HG03045 (cell line): Measurements from ENCODE around the gene PIK3C2B.
A peak's percentile ranks its signal among the peaks of the same experiment; 100 is the strongest.
"Not testable (repeated sequence)": the region's sequence is repeated elsewhere in the genome, so short reads cannot be mapped to it uniquely, and the experiment has no call there.

Experiments used
- ATAC-seq: cut with Tn5 transposase; IDR thresholded peaks from one replicate; pipeline ENCODE4 v1.9.1; 2021; ENCODE audit warnings: mild to moderate bottlenecking, moderate library complexity; ENCODE audit not compliant: unreplicated experiment

The PIK3C2B gene

DNA sequence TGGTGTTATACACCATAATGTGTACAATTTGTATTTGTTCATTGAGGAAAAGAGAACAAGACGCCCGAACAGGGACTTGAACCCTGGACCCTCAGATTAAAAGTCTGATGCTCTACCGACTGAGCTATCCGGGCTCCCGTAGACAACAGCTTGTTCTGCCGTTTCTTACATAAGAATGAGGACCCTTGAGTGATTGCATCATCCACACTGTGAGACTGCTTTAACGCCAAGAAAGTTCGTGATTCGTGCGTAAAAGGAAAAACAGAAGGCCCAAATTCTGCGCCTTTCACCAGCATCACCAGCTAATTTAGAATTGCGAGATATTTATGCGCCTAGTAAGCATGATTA is 12.3 kb upstream of the PIK3C2B start:
- peak; percentile 56 for ATAC-seq

DNA sequence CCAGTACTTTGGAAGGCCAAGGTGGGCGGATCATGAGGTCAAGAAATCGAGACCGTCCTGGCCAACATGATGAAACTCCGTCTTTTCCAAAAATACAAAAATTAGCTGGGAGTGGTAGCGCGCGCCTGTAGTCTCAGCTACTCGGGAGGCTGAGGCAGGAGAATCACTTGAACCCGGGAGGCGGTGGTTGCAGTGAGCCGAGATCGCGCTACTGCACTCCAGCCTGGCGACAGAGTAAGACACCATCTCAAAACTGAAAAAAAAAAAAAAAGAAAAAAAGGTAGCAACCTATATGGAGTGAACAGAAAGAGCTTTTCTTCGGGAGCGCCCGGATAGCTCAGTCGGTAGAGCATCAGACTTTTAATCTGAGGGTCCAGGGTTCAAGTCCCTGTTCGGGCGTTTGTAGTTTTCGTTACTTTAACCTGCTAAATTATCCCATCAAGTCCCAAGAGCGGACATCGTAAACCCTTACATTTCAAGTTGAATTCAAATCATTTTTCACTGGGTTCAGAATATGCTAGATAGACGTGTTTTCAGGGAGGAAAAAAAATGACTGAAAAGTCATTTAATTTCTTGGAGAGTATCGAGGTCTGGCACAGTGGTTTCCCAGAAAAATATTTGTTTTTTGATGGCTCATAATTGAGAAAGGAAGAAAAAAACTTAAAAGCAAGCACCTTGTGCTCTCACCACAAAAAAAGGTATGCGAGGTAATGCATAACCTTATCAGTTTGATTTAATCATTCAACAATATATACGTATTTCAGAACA is 11.8 kb upstream of the PIK3C2B start:
- ATAC-seq, result peak; percentile 75

DNA sequence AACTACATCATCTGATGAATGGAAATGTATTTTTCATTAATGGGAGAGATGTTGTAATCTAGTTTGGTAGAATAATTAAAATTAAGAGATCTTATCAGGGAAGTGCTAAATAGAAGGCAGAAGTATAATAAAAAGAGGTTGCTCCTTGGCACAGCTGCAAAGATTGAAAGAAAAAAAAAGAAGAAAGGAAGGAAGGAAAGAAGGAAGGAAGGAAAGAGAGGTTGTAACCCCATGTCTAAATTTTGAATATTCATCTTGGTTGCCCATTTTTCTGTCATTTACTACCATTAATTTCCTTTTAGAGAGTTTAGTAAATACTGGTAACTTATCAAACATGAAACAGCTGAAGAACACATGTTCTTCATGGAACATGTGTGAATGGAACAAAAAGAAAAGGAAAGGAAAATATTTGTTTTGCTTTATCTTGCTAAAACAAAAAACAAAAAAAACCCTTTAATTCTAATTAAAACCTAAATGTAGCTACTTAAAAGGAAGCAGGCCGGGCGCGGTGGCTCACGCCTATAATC is 11.1 kb upstream of the PIK3C2B start:
- no peak for ATAC-seq

DNA sequence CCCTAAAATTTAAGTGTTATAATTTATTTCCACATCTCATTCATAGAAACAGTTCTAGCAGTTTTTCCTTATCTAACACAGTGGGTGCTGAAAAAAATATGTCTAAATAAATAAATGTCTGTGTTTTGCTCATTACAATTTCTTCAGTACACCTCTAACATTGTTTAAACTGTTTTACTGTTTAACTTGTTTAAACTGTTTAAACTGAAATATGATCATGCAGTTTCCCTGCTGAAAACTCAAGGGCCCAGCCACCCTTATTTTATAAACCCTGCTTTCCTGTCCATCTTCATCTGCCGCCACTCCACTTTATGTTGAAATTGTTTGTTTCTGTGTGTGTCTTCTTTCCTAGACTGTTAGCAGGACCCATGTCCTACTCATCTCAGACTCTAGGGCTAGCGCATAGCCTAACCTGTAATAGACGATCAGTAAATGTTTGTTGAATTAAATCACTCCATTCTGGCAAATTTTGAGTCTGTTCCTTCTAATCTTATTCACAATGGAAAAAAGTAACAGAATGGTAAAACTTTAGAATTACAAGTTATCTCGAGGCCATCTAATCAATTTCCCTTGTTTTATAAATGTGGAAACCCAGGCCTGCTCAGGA is 9.4 kb upstream of the PIK3C2B start:
- no peak for ATAC-seq

DNA sequence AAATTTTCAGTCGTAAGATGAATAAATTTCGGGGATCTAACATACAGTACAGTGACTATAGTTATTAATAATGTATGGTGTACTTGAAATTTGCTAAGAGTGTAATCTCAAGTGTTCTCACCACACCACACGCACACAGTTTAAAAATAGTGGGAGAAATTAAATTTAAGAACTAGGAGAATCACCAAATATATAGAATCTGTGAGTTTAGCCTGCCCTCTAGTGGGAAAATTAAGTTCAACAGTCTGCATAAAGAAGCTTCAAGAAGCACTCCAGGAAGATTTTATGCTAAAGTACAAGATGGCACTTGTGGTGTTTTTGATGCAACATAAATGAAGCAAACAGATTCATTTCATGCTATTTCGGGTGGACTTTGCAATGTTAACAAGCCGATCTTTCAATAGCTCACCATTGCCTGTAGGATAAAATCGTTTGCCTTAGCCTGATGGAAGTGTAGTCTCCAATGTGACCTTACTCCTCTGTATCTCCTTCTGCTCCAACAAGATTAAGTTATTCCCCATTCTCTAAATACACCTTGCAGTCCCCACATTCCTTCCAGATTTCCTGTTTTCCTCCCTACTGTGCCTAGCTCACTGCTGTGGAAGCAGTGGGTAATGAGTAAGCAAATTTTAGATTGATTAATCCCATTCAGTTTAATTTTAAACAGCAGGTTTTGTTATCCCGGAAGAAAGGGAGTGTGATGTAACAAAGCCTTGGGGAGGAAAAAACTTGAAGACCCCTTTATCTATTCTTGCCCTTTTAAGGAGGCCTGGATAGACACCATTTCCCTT is 8.7 kb upstream of the PIK3C2B start:
- no peak for ATAC-seq

DNA sequence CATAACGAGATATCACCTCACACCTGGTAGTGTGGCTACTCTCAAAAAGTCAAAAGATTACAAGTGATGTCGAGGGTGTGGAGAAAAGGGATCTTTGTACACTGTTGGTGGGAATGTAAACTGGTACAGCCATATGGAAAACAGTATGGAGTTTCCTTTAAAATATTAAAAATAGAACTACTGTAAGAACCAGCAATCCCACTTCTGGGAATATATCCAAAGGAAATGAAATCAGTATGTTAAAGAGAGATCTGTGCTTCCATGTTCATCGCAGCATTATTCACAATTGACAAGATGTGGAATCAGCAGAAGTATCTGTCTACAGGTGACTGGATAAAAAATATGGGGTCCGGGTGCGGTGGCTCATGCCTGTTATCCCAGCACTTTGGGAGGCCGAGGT is 7.6 kb upstream of the PIK3C2B start:
- ATAC-seq, result no peak

DNA sequence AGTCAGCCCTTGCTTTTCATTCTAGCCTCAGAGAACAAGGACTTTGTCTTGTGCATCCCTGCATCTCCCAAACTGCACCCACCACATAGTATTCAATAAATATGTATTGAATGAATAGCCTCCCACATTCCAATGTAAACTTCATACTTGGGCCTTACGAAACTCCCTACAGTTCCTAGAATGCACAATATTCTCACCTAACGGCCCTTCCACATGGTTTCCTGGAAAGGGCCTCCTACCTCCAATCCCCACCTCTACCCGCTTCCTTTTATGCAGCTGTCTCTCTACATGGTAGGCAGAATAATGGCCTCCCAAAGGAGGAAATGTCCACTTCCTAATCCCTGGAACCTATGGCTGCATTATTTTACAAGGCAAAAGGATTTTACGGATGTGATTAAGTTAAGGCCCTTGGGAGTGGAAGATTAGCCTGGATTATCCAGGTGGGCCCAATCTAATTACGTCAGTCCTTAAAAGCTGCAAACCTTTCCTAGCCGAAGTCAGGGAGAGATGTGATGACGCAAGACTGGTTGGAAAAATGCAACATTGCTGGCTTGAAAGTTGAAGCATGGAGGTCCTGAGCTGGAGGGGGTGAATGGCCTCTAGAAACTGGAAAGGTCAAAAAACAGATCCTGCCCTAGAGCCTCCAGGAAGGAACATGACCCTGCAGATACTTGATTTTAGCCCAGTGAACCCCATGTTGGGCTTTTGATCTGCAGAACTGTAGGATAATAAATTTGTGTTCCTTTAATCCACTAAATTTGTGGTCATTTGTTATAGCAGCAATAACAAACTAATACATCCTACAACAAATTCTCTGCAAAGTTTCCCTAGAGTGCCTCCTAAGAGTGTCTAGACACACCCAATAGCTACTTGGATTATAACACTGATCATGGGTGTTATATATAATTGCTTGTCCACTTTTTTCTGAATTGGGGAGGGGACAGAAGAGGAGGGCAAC is 5.2 kb upstream of the PIK3C2B start:
- no peak for ATAC-seq

DNA sequence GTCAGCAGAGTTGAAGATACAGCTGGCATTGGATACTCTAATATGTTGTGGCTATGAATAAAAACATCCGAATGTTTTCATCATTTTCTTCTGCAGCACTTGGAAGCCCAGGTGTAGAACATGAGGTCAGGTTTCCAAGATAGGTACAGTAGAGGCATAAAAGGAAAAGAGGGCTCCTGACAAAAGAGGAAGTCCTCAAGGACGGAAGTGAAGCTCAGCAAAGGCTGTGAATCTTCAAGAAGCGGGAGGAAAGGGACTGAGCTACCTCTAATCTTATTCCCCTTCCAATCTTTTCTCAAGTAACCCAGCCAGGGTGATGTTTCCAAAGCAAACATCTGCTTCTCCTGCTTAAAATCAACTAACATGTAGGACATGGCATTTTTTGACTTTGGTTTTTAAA is 4.4 kb upstream of the PIK3C2B start:
- ATAC-seq, result no peak

DNA sequence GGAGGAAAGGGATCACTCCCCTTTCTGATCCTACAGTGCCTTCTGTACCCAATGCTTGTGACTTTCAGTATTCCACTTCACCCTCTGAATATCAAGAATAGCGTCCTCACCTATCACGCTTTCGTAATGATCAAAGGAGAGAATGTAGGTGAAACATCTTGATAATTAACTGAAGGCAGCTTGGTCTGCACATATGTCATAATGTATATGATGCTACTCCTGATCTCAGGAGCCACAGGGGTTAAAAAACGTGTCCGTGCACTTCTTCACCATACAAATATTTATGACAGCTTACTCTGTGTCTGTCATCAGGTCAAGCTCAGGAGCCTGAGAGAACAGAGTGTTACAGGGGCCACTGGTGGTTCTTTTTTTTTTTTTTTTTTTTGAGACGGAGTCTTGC is 1.2 kb upstream of the PIK3C2B start:
- ATAC-seq, result no peak

DNA sequence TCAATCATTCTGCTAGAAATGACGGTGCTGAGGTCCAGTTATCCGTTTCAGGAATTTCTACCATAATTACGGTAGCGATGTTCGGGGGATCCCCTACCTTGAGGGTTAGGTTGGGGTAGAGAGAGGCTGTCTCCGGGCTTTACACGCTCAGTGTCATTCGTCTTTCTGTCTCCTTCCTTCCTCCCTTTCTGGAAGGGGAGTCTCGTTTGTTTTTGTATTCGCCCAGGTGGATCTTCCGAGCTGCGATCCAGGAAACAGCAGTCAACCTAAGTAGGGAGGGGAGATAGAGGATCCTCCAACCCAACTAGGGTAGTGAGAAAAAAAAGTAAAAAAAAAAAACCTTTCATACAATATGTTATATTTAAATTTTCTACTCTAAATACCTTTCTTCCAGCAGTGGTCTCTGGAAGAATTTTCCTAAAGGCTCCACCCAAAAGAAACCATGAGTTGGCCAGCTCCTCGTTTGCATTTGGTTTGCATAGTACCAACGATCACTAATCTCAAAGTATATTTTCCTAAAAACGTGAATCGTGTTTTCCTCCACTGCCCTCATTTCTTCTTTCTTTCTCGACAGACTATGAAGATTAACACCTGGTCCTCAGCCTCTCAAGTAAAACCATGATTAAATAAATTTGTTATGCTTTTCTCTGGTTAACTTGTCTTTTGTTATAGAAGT is 611 bp upstream of the PIK3C2B start:
- peak; percentile 39 for ATAC-seq

DNA sequence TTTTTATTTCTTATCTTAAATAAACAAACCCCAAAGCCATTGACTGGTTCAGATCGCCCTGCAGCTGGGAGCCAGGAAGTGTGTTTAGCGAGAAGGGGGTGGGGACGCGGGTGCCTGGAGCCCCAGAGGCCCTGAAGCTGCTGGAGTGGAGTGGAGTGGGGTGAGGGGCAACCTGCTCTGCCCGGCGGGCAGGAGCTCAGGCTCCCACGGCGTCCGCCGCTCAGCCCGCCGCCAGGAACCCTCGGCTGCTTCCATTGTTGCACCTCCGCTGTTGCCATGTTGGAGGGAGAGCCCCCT is 673 bp downstream of the PIK3C2B start:
- ATAC-seq, result peak; percentile 28

DNA sequence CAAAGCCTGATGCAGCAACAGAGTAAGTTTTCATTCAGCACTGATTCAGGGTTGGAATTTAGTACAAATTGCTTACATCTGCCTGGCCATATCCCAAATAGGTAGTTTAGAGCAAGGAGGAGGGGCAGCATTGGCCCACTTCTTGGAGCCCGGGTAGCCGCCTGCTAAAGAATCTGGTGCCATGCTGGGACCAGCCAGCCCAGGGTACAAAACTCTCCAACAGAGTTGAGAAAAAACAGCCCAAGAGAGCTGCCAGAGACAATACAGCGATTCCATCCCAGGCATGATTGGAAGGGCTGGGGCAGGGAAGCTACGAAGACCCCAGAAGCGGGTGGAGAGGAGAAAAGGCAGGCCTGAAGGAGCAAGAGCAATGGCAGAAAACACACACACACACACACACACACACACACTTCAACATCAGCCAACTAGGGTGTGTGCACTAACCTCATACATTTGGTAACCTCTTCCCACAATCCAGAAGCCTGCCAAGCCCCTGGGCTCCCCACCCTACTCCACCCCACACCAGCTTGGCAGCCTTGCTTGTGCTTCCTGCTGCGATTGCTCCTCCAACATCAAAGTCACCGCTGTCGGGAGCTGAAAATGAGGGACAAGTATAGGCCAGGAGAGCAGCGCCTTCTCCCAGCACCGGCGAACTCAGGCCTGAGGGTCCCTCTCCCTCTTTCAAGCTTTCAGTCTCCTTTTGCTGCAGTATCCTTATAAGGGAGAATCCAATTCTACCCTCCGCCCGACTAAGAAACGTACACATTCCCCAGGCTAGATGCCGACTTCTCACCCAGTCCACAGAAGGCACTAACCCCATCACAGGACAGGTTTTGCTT is 1.2 kb downstream of the PIK3C2B start:
- ATAC-seq, result no peak

DNA sequence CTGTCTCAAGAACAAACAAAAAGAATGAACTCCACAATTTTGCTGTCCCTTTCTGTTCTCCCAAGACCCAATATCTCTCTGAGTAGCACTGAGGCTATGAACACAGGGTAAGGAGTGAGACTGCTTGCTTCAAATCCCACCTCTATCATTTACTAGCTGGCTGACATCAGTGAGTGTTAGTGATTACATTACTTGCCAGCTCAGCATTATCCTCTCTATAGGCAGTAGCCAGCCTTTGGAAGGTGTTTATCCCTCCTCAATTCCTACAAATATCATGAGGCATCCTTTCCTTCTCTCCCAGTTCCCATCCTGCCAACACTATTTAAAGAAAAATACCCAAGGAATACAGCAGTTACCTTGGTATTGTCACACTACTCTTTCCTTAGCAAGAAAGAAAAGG is 3.0 kb downstream of the PIK3C2B start:
- ATAC-seq, result no peak

DNA sequence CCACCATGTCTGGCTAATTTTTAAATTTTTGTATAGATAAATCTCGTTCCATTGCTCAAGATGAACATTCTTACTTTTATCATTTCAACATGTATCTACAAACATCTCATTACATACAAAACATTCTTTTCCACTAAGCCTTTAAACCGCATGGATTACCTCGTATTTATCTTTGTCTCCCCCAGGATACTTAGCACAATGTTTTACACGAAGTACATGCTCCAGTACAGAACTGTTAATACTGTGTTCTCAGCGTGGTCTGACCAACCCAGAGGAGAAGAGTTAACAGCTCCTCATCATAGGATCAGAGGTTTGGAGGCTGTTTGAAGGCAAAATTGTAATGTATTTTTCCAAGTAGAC is 7.4 kb downstream of the PIK3C2B start:
- no peak for ATAC-seq

DNA sequence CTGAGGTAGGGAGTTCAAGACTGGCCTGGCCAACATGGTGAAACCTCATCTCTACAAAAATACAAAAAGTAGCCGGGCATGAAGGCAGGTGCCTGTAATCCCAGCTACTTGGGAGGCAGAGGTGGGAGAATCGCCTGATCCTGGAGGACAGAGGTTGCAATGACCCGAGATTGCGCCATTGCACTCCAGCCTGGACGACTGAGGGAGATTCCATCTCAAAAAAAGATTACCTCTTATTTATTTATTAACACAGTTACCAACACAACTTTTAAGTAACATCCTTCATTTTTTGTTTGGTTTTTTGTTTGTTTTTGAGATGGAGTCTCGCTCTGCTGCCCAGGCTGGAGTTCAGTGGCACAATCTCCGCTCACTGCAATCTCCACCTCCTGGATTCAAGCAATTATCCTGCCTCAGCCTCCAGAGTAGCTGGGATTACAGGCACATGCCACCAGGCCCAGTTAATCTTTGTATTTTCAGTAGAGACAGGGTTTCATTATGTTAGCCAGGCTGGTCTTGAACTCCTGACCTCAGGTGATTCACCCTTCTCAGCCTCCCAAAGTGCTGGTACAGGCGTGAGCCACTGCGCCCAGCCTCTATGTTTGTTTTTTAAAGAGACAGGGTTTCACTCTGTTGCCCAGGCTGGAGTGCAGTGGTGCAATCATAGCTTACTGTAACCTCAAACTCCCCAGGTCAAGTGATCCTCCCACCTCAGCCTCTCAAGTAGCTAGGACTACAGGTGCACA is 7.9 kb downstream of the PIK3C2B start:
- ATAC-seq, result not testable (repeated sequence)

DNA sequence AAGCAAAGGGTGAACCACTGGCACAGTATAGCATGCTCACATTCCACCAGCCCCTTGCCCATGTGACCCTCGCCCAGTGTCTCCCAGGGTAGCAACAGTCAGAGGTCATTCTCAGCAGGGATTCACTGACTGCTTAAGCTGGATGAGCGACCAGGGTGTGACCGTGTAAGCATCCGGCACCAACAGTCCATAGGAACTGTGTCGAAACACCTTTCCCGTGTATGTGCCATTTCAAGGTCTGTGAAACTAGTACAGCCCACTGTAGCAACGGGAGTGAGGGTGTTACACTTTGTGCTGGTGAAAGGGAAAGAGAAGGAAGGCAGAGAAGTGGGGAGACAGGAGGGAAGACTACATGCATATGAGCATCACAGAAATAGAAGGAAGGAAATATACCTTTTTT is 10.8 kb downstream of the PIK3C2B start:
- ATAC-seq, result no peak

DNA sequence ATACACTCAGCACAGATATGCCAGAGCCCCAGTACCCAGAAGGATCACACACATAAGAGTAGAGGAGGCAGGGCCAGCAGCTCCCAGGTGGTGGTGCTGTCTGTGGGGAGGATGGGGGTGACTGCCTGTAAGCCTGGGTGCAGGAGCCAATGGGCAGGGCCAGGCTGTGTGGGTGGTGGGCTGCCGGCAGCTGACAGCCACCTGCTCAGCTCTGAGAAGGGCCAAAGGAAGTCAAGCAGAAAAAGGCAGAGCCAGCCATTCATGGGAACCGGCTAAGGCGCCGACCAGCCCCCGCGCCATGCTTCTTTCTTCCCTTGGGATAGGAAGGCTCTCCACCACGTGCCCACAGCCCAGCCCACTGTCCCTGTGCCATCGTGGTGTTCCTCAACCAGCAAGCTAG is 14.1 kb downstream of the PIK3C2B start:
- peak; percentile 48 for ATAC-seq

DNA sequence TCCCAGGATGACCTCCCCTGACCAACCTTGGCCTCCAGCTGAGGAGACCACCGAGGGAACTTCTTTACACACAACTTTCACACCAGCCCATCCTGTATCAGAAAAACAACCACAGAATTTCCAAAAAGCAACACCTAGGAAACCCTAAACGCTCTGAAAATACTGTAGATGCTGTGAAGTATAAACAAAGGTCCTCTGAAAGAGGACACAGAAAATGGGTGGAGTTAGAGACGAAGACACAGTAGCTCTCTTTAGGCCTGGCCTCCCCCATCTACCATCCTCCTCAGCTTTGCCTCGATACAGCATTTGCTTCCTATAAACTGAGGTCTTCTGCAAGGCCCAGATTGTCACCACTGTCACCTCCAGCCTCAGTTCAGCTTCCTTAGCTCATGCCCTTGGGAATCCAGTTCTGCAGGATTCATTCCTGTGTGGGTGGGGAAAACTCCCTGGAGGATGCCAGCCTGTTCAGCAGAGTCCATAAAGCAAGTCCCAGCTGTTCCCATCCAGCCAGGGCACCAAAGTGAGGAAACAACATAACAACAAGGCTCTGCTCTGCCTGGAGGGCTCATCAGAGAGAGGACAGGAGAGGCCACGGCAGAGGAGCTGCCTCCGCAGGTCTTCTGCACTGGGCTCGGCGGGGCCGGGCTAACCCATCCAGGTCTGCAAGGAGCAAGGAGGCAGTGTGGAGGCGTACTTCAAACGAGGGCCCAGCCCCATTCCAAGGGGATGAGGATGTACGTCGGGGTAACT is 15.0 kb downstream of the PIK3C2B start:
- ATAC-seq, result no peak
